ENCODE measurements around the gene ITFG1.
"Not testable (repeated sequence)": the region's sequence is repeated elsewhere in the genome, so short reads cannot be mapped to it uniquely, and the experiment has no call there.

Gene ITFG1

GRCh38 chr16:47247690-47248089, 213.2 kb downstream of the ITFG1 start:
- no peak for DNase-seq (ENCODE audit: low spot score)

- DNase-seq (ENCODE audit: low spot score): no peak
Observed at GRCh38 chr16:47244206-47244605, 216.7 kb downstream of the ITFG1 start.

- no peak for DNase-seq (ENCODE audit: low spot score)
Observed at GRCh38 chr16:47241061-47241460, 219.8 kb downstream of the ITFG1 start.

GRCh38 chr16:47236716-47237115, 224.1 kb downstream of the ITFG1 start:
- no peak for DNase-seq (ENCODE audit: low spot score)

- DNase-seq (ENCODE audit: low spot score): no peak
Observed at GRCh38 chr16:47230296-47230695, 230.6 kb downstream of the ITFG1 start.

- DNase-seq (ENCODE audit: low spot score): no peak
Observed at GRCh38 chr16:47229053-47230050, 231.5 kb downstream of the ITFG1 start.

- no peak for DNase-seq (ENCODE audit: low spot score)
Observed at GRCh38 chr16:47228241-47228640, 232.6 kb downstream of the ITFG1 start.

- no peak for DNase-seq (ENCODE audit: low spot score)
Observed at GRCh38 chr16:47213761-47214440, 247.0 kb downstream of the ITFG1 start.

- DNase-seq (ENCODE audit: low spot score): no peak
Observed at GRCh38 chr16:47211218-47211617, 249.6 kb downstream of the ITFG1 start.

- no peak for DNase-seq (ENCODE audit: low spot score)
Observed at GRCh38 chr16:47204736-47205504, 255.9 kb downstream of the ITFG1 start.

- peak; percentile 40 for DNase-seq (ENCODE audit: low spot score)
Observed at GRCh38 chr16:47203433-47203832, 257.4 kb downstream of the ITFG1 start.

GRCh38 chr16:47198180-47198575, 262.7 kb downstream of the ITFG1 start:
- DNase-seq (ENCODE audit: low spot score): no peak

- DNase-seq (ENCODE audit: low spot score): no peak
Observed at GRCh38 chr16:47197536-47198179, 263.2 kb downstream of the ITFG1 start.

- DNase-seq (ENCODE audit: low spot score): no peak
Observed at GRCh38 chr16:47196457-47196856, 264.4 kb downstream of the ITFG1 start.

- DNase-seq (ENCODE audit: low spot score): no peak
Observed at GRCh38 chr16:47182318-47182717, 278.5 kb downstream of the ITFG1 start.

- not testable (repeated sequence) for DNase-seq (ENCODE audit: low spot score)
Observed at GRCh38 chr16:47181066-47181465, 279.8 kb downstream of the ITFG1 start.

- no peak for DNase-seq (ENCODE audit: low spot score)
Observed at GRCh38 chr16:47180073-47180472, 280.8 kb downstream of the ITFG1 start.

GRCh38 chr16:47175152-47175551, 285.7 kb downstream of the ITFG1 start:
- DNase-seq (ENCODE audit: low spot score): no peak

GRCh38 chr16:47162670-47163420, 298.0 kb downstream of the ITFG1 start:
- DNase-seq (ENCODE audit: low spot score): no peak

GRCh38 chr16:47161464-47161863, 299.4 kb downstream of the ITFG1 start:
- DNase-seq (ENCODE audit: low spot score): no peak

GRCh38 chr16:47160422-47160821, 300.4 kb downstream of the ITFG1 start:
- no peak for DNase-seq (ENCODE audit: low spot score)
